Dermis blood vessel endothelial cell (primary cell): ENCODE data around the gene PNKP. TPM values are rescaled to one million over a fixed set of nuclear protein-coding genes. Genes with fewer than 3 reads are reported as not detected.

Experiments used
- DNase-seq: peaks from one replicate; pipeline ENCODE4 v3.0.0; 2010
- total RNA-seq: library from RNA; depleted of rRNA; stranded (reverse); fragments of >200 nt; gene quantifications from 2 replicates; pipeline ENCODE4 v1.2.3, GENCODE V29; 2014

Gene PNKP
- 44.3 and 60.4 TPM in 2 replicates for total RNA-seq

- DNase-seq = peak; percentile 94
Observed at GRCh38 chr19:49866933-49867782, at the start of gene PNKP. Gene PNKP, minus strand, starts transcription at chr19:49867576. Its CDS starts 372 bp downstream, at chr19:49867204.

- DNase-seq = no peak
Observed at GRCh38 chr19:49915271-49915670, 47.9 kb upstream of the PNKP start.

GRCh38 chr19:49913720-49914119 is 46.3 kb upstream of the PNKP start:
- DNase-seq = no peak

GRCh38 chr19:49912965-49913685 is 45.7 kb upstream of the PNKP start:
- DNase-seq = no peak

- peak; percentile 38 for DNase-seq
Observed at GRCh38 chr19:49911381-49912145, 44.2 kb upstream of the PNKP start.

GRCh38 chr19:49910179-49910578 is 42.8 kb upstream of the PNKP start:
- no peak for DNase-seq

GRCh38 chr19:49908480-49909420 is 41.4 kb upstream of the PNKP start:
- no peak for DNase-seq

GRCh38 chr19:49907745-49908446 is 40.5 kb upstream of the PNKP start:
- DNase-seq = no peak

GRCh38 chr19:49906879-49907564 is 39.6 kb upstream of the PNKP start:
- DNase-seq = no peak

- no peak for DNase-seq
Observed at GRCh38 chr19:49904136-49904535, 36.8 kb upstream of the PNKP start.

- DNase-seq = peak; percentile 77
Observed at GRCh38 chr19:49896863-49897621, 29.7 kb upstream of the PNKP start, which contains the start of gene IL4I1. Gene IL4I1, minus strand, starts transcription at chr19:49896887. Its CDS starts 727 bp downstream, at chr19:49896160.

GRCh38 chr19:49895566-49896297 is 28.4 kb upstream of the PNKP start:
- DNase-seq = no peak

- DNase-seq = no peak
Observed at GRCh38 chr19:49894879-49895565, 27.6 kb upstream of the PNKP start.

- no peak for DNase-seq
Observed at GRCh38 chr19:49894011-49894664, 26.8 kb upstream of the PNKP start.

GRCh38 chr19:49892716-49893115 is 25.3 kb upstream of the PNKP start:
- DNase-seq = no peak

GRCh38 chr19:49891393-49891792 is 24.0 kb upstream of the PNKP start:
- DNase-seq = no peak
